Caco-2 (cell line): ENCODE data around the gene FOLR3. TPM values are rescaled to one million over a fixed set of nuclear protein-coding genes. Genes with fewer than 3 reads are reported as not detected.
"Not testable (repeated sequence)": the region's sequence is repeated elsewhere in the genome, so short reads cannot be mapped to it uniquely, and the experiment has no call there.

Source experiments
- BruUV-seq: library from RNA; stranded (reverse); fragments of 400-500 nt; replicated peaks from 2 replicates; lab custom pipeline; 2021; lab: Mats Ljungman, UMichigan
- CTCF ChIA-PET: fragments of 300-600 bp; sonication (Branson Sonifier 250); formaldehyde crosslinking; loops from one replicate; lab custom pipeline; 2022; ENCODE audit warnings: antibody characterized with exemption; lab: Charles Lee
- POLR2A ChIA-PET: fragments of 300-600 bp; sonication (Branson Sonifier 250); formaldehyde crosslinking; loops from one replicate; lab custom pipeline; 2022; ENCODE audit warnings: antibody characterized with exemption; lab: Charles Lee
- DNase-seq, 2 experiments: peaks; one replicate each; pipeline versions ENCODE4 v3.0.0 to v3.0.0-alpha.2; 2020 to 2022
- H3K27me3 ChIP-seq: replicated peaks from 2 replicates; pipeline ENCODE4 v1.6.0; 2011; ENCODE audit warnings: low read length; ENCODE audit not compliant: control insufficient read depth, insufficient read depth
- H3K36me3 ChIP-seq: 2 replicates; pipeline ENCODE4 v1.5.1; 2011; ENCODE audit warnings: low read length; ENCODE audit not compliant: control insufficient read depth, insufficient read depth
- H3K4me1 ChIP-seq: fragments of 250-450 bp; sonication (Bioruptor Pico); 2 replicates; pipeline ENCODE4 v1.5.1; 2020; ENCODE audit warnings: mild to moderate bottlenecking
- H3K4me3 ChIP-seq: 2 replicates; pipeline ENCODE4 v1.5.1; 2011; ENCODE audit warnings: low read depth, mild to moderate bottlenecking, control low read depth, low read length
- H3K9me3 ChIP-seq: fragments of 250-450 bp; sonication (Bioruptor Pico); 2 replicates; pipeline ENCODE4 v1.5.1; 2020; ENCODE audit warnings: mild to moderate bottlenecking, moderate library complexity
- H3K27ac Mint-ChIP-seq: one replicate; pipeline ENCODE4 v1.8.0; 2022; ENCODE audit warnings: mixed read lengths; ENCODE audit not compliant: unreplicated experiment
- H3K27me3 Mint-ChIP-seq: one replicate; pipeline ENCODE4 v1.8.0; 2022; ENCODE audit warnings: mixed read lengths; ENCODE audit not compliant: insufficient read depth, unreplicated experiment
- H3K36me3 Mint-ChIP-seq: one replicate; pipeline ENCODE4 v1.8.0; 2022; ENCODE audit warnings: mild to moderate bottlenecking, mixed read lengths; ENCODE audit not compliant: insufficient read depth, unreplicated experiment
- H3K4me1 Mint-ChIP-seq: one replicate; pipeline ENCODE4 v1.8.0; 2022; ENCODE audit warnings: low read depth, mixed read lengths; ENCODE audit not compliant: unreplicated experiment
- H3K4me3 Mint-ChIP-seq: one replicate; pipeline ENCODE4 v1.8.0; 2022; ENCODE audit warnings: mild to moderate bottlenecking, moderate library complexity, mixed read lengths; ENCODE audit not compliant: unreplicated experiment
- H3K9me3 Mint-ChIP-seq: one replicate; pipeline ENCODE4 v1.8.0; 2022; ENCODE audit warnings: mixed read lengths; ENCODE audit not compliant: unreplicated experiment
- CTCF ChIP-seq, 2 experiments: fragments of 200-600 bp in 1 of 2; IDR thresholded peaks; 1 replicate in 1 of 2; 2 replicates in 1 of 2; pipeline versions ENCODE4 v1.5.1 to v1.8.0; 2011 to 2022; ENCODE audit warnings: antibody characterized with exemption in 1 of 2, control low read depth in 1 of 2, inconsistent platforms in 1 of 2, low read depth in 1 of 2, low read length in 1 of 2, mild to moderate bottlenecking in 1 of 2, moderate library complexity in 1 of 2; ENCODE audit not compliant: insufficient read depth in 1 of 2, severe bottlenecking in 1 of 2, unreplicated experiment in 1 of 2
- intact Hi-C: fragments of 100-400 bp; cut with micrococcal nuclease; formaldehyde crosslinking; loops from one replicate; pipeline ENCODE4 v1.10.0; 2022; ENCODE audit not compliant: unreplicated experiment
- total RNA-seq: library from RNA; stranded (reverse); gene quantifications from 2 replicates; pipeline ENCODE4 v1.2.3, GENCODE V29; 2022

The FOLR3 gene
- total RNA-seq, 1 experiment from 2014 or later = not detected

- Histone ChIP-seq H3K36me3 (0 out of 2 replicates have a peak, but pooled peaks cover 1% of the 10 kb centered on the region), H3K4me3 (no peak overlapping the region), H3K9me3 (no peaks in the 10 kb centered on the region), H3K4me1 (peaks cover 40% of the 10 kb centered on the region), H3K27me3 (no peaks in the 10 kb centered on the region)
- TF ChIP-seq CTCF (IDR thresholded peaks at IDR 0.05; ENCODE audit: insufficient read depth in 1 of 2, low read depth in 1 of 2, low read length in 1 of 2, severe bottlenecking in 1 of 2, unreplicated experiment in 1 of 2) = no peak
- ChIA-PET CTCF (interaction anchor here (2.0 kb wide), 1 partner anchor 152 kb away, joined by 6 read pairs; no protein-coding TSS in a partner anchor), POLR2A (no interaction called here)
- BruUV-seq = no TSS peak
- Mint-ChIP-seq H3K27ac (peak overlapping the region; percentile 56), H3K4me1 (peaks cover 35% of the 10 kb centered on the region), H3K27me3 (no peaks in the 10 kb centered on the region), H3K36me3 (no peaks in the 10 kb centered on the region), H3K4me3 (no peak overlapping the region), H3K9me3 (no peaks in the 10 kb centered on the region)
- no peak for DNase-seq
- intact Hi-C loops = no loop called here
Observed at GRCh38 chr11:72177656-72178055, 42.1 kb downstream of the FOLR3 start.

- intact Hi-C loops = no loop called here
- Mint-ChIP-seq H3K27ac (no peak overlapping the region), H3K27me3 (no peaks in the 10 kb centered on the region), H3K4me3 (no peak overlapping the region), H3K9me3 (no peaks in the 10 kb centered on the region), H3K4me1 (peaks cover 34% of the 10 kb centered on the region), H3K36me3 (no peaks in the 10 kb centered on the region)
- Histone ChIP-seq H3K4me3 (no peak overlapping the region), H3K4me1 (peaks cover 31% of the 10 kb centered on the region), H3K36me3 (0 out of 2 replicates have a peak, but pooled peaks cover 1% of the 10 kb centered on the region), H3K27me3 (no peaks in the 10 kb centered on the region), H3K9me3 (no peaks in the 10 kb centered on the region)
- no TSS peak for BruUV-seq
- CTCF ChIA-PET = interaction anchor here (1.1 to 1.7 kb wide), 3 partner anchors 35 to 154 kb away, joined by 4 to 8 read pairs (median 6); no protein-coding TSS in a partner anchor
- TF ChIP-seq CTCF (IDR thresholded peaks at IDR 0.05; ENCODE audit: insufficient read depth in 1 of 2, low read depth in 1 of 2, low read length in 1 of 2, severe bottlenecking in 1 of 2, unreplicated experiment in 1 of 2) = no peak
- POLR2A ChIA-PET = no interaction called here
- no peak for DNase-seq
Observed at GRCh38 chr11:72179049-72179803, 43.7 kb downstream of the FOLR3 start.

- no peak for DNase-seq
- Histone ChIP-seq H3K36me3 (0 out of 2 replicates have a peak, but pooled peaks cover 1% of the 10 kb centered on the region), H3K9me3 (no peaks in the 10 kb centered on the region), H3K4me1 (peaks cover 24% of the 10 kb centered on the region), H3K27me3 (no peaks in the 10 kb centered on the region), H3K4me3 (no peak overlapping the region)
- BruUV-seq = no TSS peak
- POLR2A ChIA-PET = no interaction called here
- Mint-ChIP-seq H3K27me3 (no peaks in the 10 kb centered on the region), H3K36me3 (no peaks in the 10 kb centered on the region), H3K4me3 (no peak overlapping the region), H3K4me1 (peaks cover 27% of the 10 kb centered on the region), H3K9me3 (no peaks in the 10 kb centered on the region), H3K27ac (peak overlapping the region; percentile 40)
- TF ChIP-seq CTCF (IDR thresholded peaks at IDR 0.05; ENCODE audit: insufficient read depth in 1 of 2, low read depth in 1 of 2, low read length in 1 of 2, severe bottlenecking in 1 of 2, unreplicated experiment in 1 of 2) = no peak
- CTCF ChIA-PET = interaction anchor here (0.6 to 1.7 kb wide), 7 partner anchors 14 to 251 kb away, joined by 3 to 8 read pairs (median 5); no protein-coding TSS in a partner anchor
- intact Hi-C loops = loop anchor here (5.0 kb wide), 1 partner anchor 42 kb away; the partner anchor contains the start of gene INPPL1
Observed at GRCh38 chr11:72179804-72180396, 44.4 kb downstream of the FOLR3 start.

- H3K27me3 ChIP-seq, H3K9me3 Mint-ChIP-seq, BruUV-seq, POLR2A ChIA-PET, H3K4me3 ChIP-seq, H3K36me3 Mint-ChIP-seq, H3K36me3 ChIP-seq, H3K9me3 ChIP-seq, H3K27me3 Mint-ChIP-seq: not testable (repeated sequence)
- H3K4me1 Mint-ChIP-seq = peaks cover 27% of the 10 kb centered on the region
- peak overlapping the region; percentile 40 for H3K27ac Mint-ChIP-seq
- H3K4me3 Mint-ChIP-seq = peak overlapping the region; percentile 20
- intact Hi-C loops = loop anchor here (1.0 to 5.0 kb wide), 2 partner anchors 37 to 41 kb away; partner anchors contain the start of gene INPPL1
- peaks cover 13% of the 10 kb centered on the region for H3K4me1 ChIP-seq
- CTCF ChIA-PET = interaction anchor here (0.8 to 5.0 kb wide), 6 partner anchors 15 to 250 kb away, joined by 3 to 54 read pairs (median 7); no protein-coding TSS in a partner anchor
- peak in 1 of 2 experiments; percentile 60 for DNase-seq
Observed at GRCh38 chr11:72180892-72181552, 45.5 kb downstream of the FOLR3 start.
